ENCODE results near the gene PLEKHJ1. TPM values are rescaled to one million over a fixed set of nuclear protein-coding genes. Genes with fewer than 3 reads are reported as not detected.

The PLEKHJ1 gene
- total and polyA plus RNA-seq, 8 donors, result 34.3 to 101 (median 43.7) TPM

DNA sequence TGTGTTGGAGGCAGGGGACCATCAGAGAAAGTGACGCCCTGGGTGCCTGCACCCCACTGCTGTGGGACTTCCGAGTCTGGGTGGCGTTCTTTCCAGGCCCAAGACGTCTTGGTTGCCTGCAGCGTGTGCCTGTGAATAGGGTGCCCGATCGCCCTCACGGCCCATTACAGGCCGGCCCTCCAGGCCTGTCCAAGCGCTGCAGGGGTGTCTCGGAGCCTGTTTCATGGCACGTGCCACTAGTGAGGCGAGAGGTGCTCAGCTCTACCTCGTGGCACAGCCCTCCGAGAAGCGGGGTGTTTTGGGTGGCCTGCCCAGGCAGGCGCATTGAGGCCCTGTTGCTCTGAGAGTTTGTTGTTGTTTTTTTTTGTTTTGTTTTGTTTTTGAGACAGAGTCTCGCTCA lies 42.3 kb downstream of the PLEKHJ1 start:
- intact Hi-C loops (cut with DNase I), result no loop called here
- WGBS, 2 donors, result 96% methylated on average over 18 of the region's 18 CpGs
- H3K36me3 ChIP-seq, result peaks cover 0 to 44% (median 8%) of the 10 kb centered on the region in 3 donors
- ATAC-seq, result no peak
- no peak overlapping the region for H3K27ac ChIP-seq
- H3K4me3 ChIP-seq, result no peak overlapping the region
- DNase-seq, result no peak
- H3K9me3 ChIP-seq, result no peaks in the 10 kb centered on the region
- TF ChIP-seq, protein P1, sequence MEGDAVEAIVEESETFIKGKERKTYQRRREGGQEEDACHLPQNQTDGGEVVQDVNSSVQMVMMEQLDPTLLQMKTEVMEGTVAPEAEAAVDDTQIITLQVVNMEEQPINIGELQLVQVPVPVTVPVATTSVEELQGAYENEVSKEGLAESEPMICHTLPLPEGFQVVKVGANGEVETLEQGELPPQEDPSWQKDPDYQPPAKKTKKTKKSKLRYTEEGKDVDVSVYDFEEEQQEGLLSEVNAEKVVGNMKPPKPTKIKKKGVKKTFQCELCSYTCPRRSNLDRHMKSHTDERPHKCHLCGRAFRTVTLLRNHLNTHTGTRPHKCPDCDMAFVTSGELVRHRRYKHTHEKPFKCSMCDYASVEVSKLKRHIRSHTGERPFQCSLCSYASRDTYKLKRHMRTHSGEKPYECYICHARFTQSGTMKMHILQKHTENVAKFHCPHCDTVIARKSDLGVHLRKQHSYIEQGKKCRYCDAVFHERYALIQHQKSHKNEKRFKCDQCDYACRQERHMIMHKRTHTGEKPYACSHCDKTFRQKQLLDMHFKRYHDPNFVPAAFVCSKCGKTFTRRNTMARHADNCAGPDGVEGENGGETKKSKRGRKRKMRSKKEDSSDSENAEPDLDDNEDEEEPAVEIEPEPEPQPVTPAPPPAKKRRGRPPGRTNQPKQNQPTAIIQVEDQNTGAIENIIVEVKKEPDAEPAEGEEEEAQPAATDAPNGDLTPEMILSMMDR (IDR thresholded peaks at IDR 0.05), result no peak
- H3K27me3 ChIP-seq, result no peaks in the 10 kb centered on the region
- no peak for FAIRE-seq
- H3K4me1 ChIP-seq, result no peaks in the 10 kb centered on the region

DNA sequence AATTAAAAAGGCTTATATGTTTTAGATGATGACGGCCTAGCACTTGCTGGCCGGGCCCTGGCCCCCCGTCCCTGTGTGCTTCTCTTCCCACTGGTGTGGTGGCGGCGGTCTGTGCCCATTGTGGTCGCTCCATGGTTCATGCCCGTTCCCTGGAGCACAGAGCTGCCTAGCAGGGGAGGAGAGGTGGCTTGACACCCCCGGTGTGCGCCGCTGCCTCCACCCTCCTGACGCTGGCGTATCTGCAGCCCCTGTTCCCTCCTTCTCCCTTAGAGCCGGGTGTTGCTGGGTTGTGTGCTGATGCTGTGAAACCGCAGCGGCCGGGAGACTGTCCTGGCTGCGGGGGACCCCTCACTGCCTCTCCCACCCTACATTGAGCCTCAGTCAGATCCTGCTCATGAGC lies 43.3 kb downstream of the PLEKHJ1 start:
- H3K27ac ChIP-seq, result no peak overlapping the region
- H3K27me3 ChIP-seq, result no peaks in the 10 kb centered on the region
- DNase-seq (no peak), FAIRE-seq (no peak), ATAC-seq (no peak)
- no peaks in the 10 kb centered on the region for H3K9me3 ChIP-seq
- TF ChIP-seq, protein P1 (IDR thresholded peaks at IDR 0.05), result no peak
- H3K36me3 ChIP-seq, result peaks cover 0 to 47% (median 8%) of the 10 kb centered on the region in 3 donors
- H3K4me3 ChIP-seq, result no peak overlapping the region
- no peaks in the 10 kb centered on the region for H3K4me1 ChIP-seq
- intact Hi-C loops (cut with DNase I), result no loop called here
- WGBS, 2 donors, result 96 to 98% methylated on average over 16 to 17 of the region's 17 CpGs

DNA sequence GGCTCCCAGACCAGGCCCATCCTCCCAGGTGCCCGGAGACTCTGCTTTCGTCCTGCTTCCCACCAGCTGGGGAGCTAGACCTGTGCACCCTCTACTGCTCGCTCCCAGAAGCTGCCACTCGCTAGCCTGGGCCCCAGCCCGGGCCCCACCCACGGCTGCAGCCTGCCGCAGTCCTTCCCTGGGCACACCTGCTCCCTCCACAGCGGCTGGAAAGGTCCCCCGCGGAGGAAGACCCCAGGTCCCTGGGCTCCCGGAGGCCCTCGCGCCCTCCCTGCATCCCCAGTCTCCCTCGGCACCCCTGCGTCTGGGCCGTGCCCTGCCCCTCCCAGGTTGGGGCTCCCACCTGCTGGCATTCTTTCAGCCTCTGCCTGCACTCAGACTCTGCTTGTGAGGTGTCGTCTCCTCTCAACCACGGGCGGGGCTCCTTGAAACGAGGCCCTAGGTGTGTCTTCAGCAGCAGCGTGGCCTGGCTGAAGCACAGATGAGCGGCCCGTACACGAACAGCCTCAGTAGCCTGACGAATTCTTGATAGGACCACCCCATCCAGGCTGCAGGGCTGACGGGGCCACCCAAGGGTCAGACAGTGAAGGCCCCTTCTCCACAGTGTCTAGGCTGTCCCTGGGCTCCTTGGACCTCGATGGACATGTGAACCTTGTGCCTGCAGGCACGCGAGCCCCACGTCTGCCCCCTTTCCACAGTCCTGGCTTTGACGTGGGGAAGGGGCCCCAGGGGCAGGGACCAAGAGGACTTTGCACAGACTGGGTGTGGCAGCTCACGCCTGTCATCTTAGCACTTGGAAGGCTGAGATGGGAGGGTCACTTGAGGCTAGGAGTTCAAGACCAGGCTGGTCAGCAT lies 44.4 kb downstream of the PLEKHJ1 start:
- 93 to 94% methylated on average over 32 of the region's 32 CpGs for WGBS, 2 donors
- ATAC-seq (no peak), FAIRE-seq (no peak), DNase-seq (no peak)
- H3K27ac ChIP-seq, result no peak overlapping the region
- H3K4me1 ChIP-seq, result no peaks in the 10 kb centered on the region
- no peaks in the 10 kb centered on the region for H3K27me3 ChIP-seq
- intact Hi-C loops (cut with DNase I), result no loop called here
- no peaks in the 10 kb centered on the region for H3K9me3 ChIP-seq
- TF ChIP-seq, protein P1 (IDR thresholded peaks at IDR 0.05), result no peak
- peaks cover 0 to 46% (median 8%) of the 10 kb centered on the region in 3 donors for H3K36me3 ChIP-seq
- H3K4me3 ChIP-seq, result no peak overlapping the region

GRCh38 chr19:2190848-2191455 lies 45.2 kb downstream of the PLEKHJ1 start:
- DNase-seq, result no peak
- no peak overlapping the region for H3K27ac ChIP-seq
- no peak for FAIRE-seq
- no peak for ATAC-seq
- H3K27me3 ChIP-seq, result no peaks in the 10 kb centered on the region
- WGBS, 2 donors, result 92 to 95% methylated on average over 36 to 37 of the region's 37 CpGs
- intact Hi-C loops (cut with DNase I), result no loop called here
- TF ChIP-seq, protein P1 (IDR thresholded peaks at IDR 0.05), result no peak
- no peak overlapping the region for H3K4me3 ChIP-seq
- H3K36me3 ChIP-seq, result peaks cover 0 to 47% (median 8%) of the 10 kb centered on the region in 3 donors
- no peaks in the 10 kb centered on the region for H3K9me3 ChIP-seq
- no peaks in the 10 kb centered on the region for H3K4me1 ChIP-seq

GRCh38 chr19:2189880-2190279 lies 46.2 kb downstream of the PLEKHJ1 start:
- intact Hi-C loops (cut with DNase I), result no loop called here
- WGBS, 2 donors, result 90 to 95% methylated on average over 16 of the region's 16 CpGs
- H3K4me1 ChIP-seq, result no peaks in the 10 kb centered on the region
- no peak for DNase-seq
- no peak for FAIRE-seq
- H3K27ac ChIP-seq, result no peak overlapping the region
- H3K9me3 ChIP-seq, result no peaks in the 10 kb centered on the region
- TF ChIP-seq, protein P1 (IDR thresholded peaks at IDR 0.05), result no peak
- H3K36me3 ChIP-seq, result peaks cover 0 to 47% (median 8%) of the 10 kb centered on the region in 3 donors
- no peak for ATAC-seq
- H3K27me3 ChIP-seq, result no peaks in the 10 kb centered on the region
- no peak overlapping the region for H3K4me3 ChIP-seq

Data from pancreas (tissue), 10 donors.